HepG2 (cell line): ENCODE measurements around the gene ACAT1. TPM values are rescaled to one million over a fixed set of nuclear protein-coding genes. Genes with fewer than 3 reads are reported as not detected.

Source experiments
- ATAC-seq: fragments of 200-7000 bp; cut with Tn5 transposase; 3 replicates; pipeline ENCODE4 v1.9.1; 2020; ENCODE audit warnings: mild to moderate bottlenecking, moderate library complexity
- BruUV-seq: library from RNA; stranded (reverse); fragments of 400-500 nt; replicated peaks from 2 replicates; lab custom pipeline; 2021; lab: Mats Ljungman, UMichigan
- CTCF ChIA-PET: fragments of 300-600 bp; formaldehyde crosslinking; extraction: SDS; loops from one replicate; lab custom pipeline; 2021; ENCODE audit warnings: low total read pairs, inconsistent platforms, low intra/inter-chr PET ratio; lab: Yijun Ruan, JAX
- POLR2A ChIA-PET: fragments of 350-600 bp; sonication (Branson Sonifier 250); formaldehyde crosslinking; loops from one replicate; lab custom pipeline; 2020; ENCODE audit warnings: antibody characterized with exemption, inconsistent platforms; lab: Yijun Ruan, JAX
- DNase-seq: peaks from one replicate; pipeline ENCODE4 v3.0.0-alpha.2; 2015; ENCODE audit warnings: low spot score
- FAIRE-seq: peaks from 3 replicates; lab custom pipeline; 2011; peaks lifted over from hg19 to GRCh38; lab: Jason Lieb, UNC
- H2AFZ ChIP-seq: one replicate; pipeline ENCODE4 v1.6.1; 2011; ENCODE audit warnings: low read length, inconsistent platforms
- H3K27ac ChIP-seq: fragments of 300-600 bp; 3 replicates; pipeline ENCODE4 v1.8.0; 2011; ENCODE audit warnings: mixed run types, mild to moderate bottlenecking, mixed read lengths, low read length, inconsistent platforms; ENCODE audit not compliant: insufficient read depth; ENCODE audit errors: extremely low read length
- H3K27me3 ChIP-seq, 2 experiments: fragments of 200-600 bp in 1 of 2; 2 replicates in 1 of 2; 3 replicates in 1 of 2; pipeline versions ENCODE4 v1.6.0 to v1.8.0; 2011; ENCODE audit warnings: low read length in 2 of 2, mild to moderate bottlenecking in 2 of 2, moderate library complexity in 2 of 2, inconsistent platforms in 1 of 2; ENCODE audit not compliant: insufficient read depth in 2 of 2, control insufficient read depth in 1 of 2
- H3K36me3 ChIP-seq, 2 experiments: fragments of 200-600 bp in 1 of 2; replicated peaks in 1 of 2; 2 replicates in 1 of 2; 3 replicates in 1 of 2; pipeline versions ENCODE4 v1.5.1 to v1.8.0; 2011; ENCODE audit warnings: low read length in 2 of 2, inconsistent platforms in 1 of 2; ENCODE audit not compliant: insufficient read depth in 2 of 2, control insufficient read depth in 1 of 2
- H3K4me1 ChIP-seq: 2 replicates; pipeline ENCODE4 v1.5.1; 2012; ENCODE audit warnings: low read length, inconsistent platforms; ENCODE audit not compliant: insufficient read depth
- H3K4me2 ChIP-seq: 2 replicates; pipeline ENCODE4 v1.6.0; 2011; ENCODE audit warnings: low read depth, low read length, inconsistent platforms
- H3K4me3 ChIP-seq, 3 experiments: fragments of 200-600 bp in 1 of 3; sonication (generic), shearing (Covaris generic) in 1 of 3; replicated peaks in 1 of 3; 2 replicates each; pipeline ENCODE4 v1.5.1; 2011 to 2016; ENCODE audit warnings: low read length in 3 of 3, inconsistent platforms in 2 of 3, low read depth in 2 of 3, mild to moderate bottlenecking in 2 of 3, control low read depth in 1 of 3, mixed read lengths in 1 of 3; ENCODE audit not compliant: insufficient read depth in 1 of 3
- H3K79me2 ChIP-seq: one replicate; pipeline ENCODE4 v1.6.1; 2011; ENCODE audit warnings: low read length, inconsistent platforms; ENCODE audit not compliant: insufficient read depth
- H3K9ac ChIP-seq: 2 replicates; pipeline ENCODE4 v1.6.0; 2011; ENCODE audit warnings: mild to moderate bottlenecking, low read depth, low read length, inconsistent platforms; ENCODE audit not compliant: insufficient read depth
- H3K9me3 ChIP-seq: 2 replicates; pipeline ENCODE4 v1.5.1; 2012; ENCODE audit warnings: mild to moderate bottlenecking, low read length
- H4K20me1 ChIP-seq: 2 replicates; pipeline ENCODE4 v1.6.0; 2011; ENCODE audit warnings: inconsistent platforms, mild to moderate bottlenecking, low read length, moderate library complexity; ENCODE audit not compliant: insufficient read depth
- DNMT3B ChIP-seq: conservative IDR thresholded peaks from 2 replicates; pipeline ENCODE4 v1.6.1; 2016; ENCODE audit warnings: missing biosample characterization, control low read depth
- NONO ChIP-seq, 2 experiments: fragments of 450-650 bp in 1 of 2; sonication (generic) in 1 of 2; formaldehyde crosslinking in 1 of 2; IDR thresholded peaks in 1 of 2; conservative IDR thresholded peaks in 1 of 2; 2 replicates each; pipeline versions ENCODE4 v1.6.1 to v1.8.0; 2017 to 2022; ENCODE audit warnings: mild to moderate bottlenecking in 1 of 2, missing genetic modification reagents in 1 of 2, moderate library complexity in 1 of 2
- ONECUT2 ChIP-seq: sonication (generic); formaldehyde crosslinking; IDR thresholded peaks from 2 replicates; pipeline ENCODE4 v1.4.0; 2020; ENCODE audit warnings: missing genetic modification reagents
- SMAD3 ChIP-seq: sonication (generic); formaldehyde crosslinking; IDR thresholded peaks from 2 replicates; pipeline ENCODE4 v1.4.0; 2020; ENCODE audit warnings: missing genetic modification reagents
- SMYD3 ChIP-seq: sonication (generic); formaldehyde crosslinking; IDR thresholded peaks from 2 replicates; pipeline ENCODE4 v1.8.1; 2023; ENCODE audit warnings: mild to moderate bottlenecking, missing genetic modification reagents
- YY1 ChIP-seq: IDR thresholded peaks from 2 replicates; pipeline ENCODE4 v1.6.1; 2011; ENCODE audit warnings: low read length, low read depth, moderate library complexity, mild to moderate bottlenecking; ENCODE audit not compliant: insufficient read depth, insufficient replicate concordance
- WGBS: methylation state at CpG from one replicate; pipeline ENCODE4 v1.1.6; 2017; ENCODE audit warnings: low lambda C conversion rate; 5-methylcytosine and 5-hydroxymethylcytosine counted together
- in situ Hi-C: cut with HindIII; loops from 2 replicates; pipeline ENCODE4 v1.10.0; 2017; ENCODE audit warnings: low pct_unique_long_range_greater_than_20kb; ENCODE audit not compliant: extremely low pct_ligation_motif_present
- intact Hi-C: fragments of 100-400 bp; cut with micrococcal nuclease; formaldehyde crosslinking; loops from one replicate; pipeline ENCODE4 v1.10.0; 2022; ENCODE audit not compliant: unreplicated experiment
- polyA plus RNA-seq, 8 experiments: library from polyadenylated mRNA; depleted of rRNA in 3 of 8; stranded (reverse) in 7 of 8; unstranded in 1 of 8; fragments of >200 nt; fragmentation: Illumina TruSeq in 4 of 8; extraction: Trizol in 4 of 8; gene quantifications; 2 replicates each; pipeline versions ENCODE4 v1.2.1 to v1.2.3, GENCODE V29; 2011 to 2016; ENCODE audit warnings: low read depth in 4 of 8, missing spikeins in 1 of 8, mixed read lengths in 1 of 8; ENCODE audit not compliant: insufficient read depth in 1 of 8
- total RNA-seq, 5 experiments: library from RNA; depleted of rRNA; stranded (reverse); fragments of >200 nt; fragmentation: Illumina TruSeq; extraction: Trizol; gene quantifications; 2 replicates each; pipeline ENCODE4 v1.2.3, GENCODE V29; 2016; ENCODE audit warnings: low read depth in 1 of 5
- TF ChIP-seq, protein P1 (sequence below): sonication (generic); formaldehyde crosslinking; IDR thresholded peaks from 2 replicates; pipeline ENCODE4 v1.8.1; 2022; ENCODE audit warnings: low read depth, mild to moderate bottlenecking, missing genetic modification reagents
- TF ChIP-seq, protein P2 (sequence below): sonication (generic); formaldehyde crosslinking; IDR thresholded peaks from 2 replicates; pipeline ENCODE4 v1.4.0; 2020; ENCODE audit warnings: missing genetic modification reagents
- TF ChIP-seq, protein P3 (sequence below): sonication (generic); formaldehyde crosslinking; IDR thresholded peaks from 2 replicates; pipeline ENCODE4 v1.5.1; 2020; ENCODE audit warnings: missing genetic modification reagents, mild to moderate bottlenecking, borderline replicate concordance
- TF ChIP-seq, protein P4 (sequence below): sonication (generic); formaldehyde crosslinking; IDR thresholded peaks from 2 replicates; pipeline ENCODE4 v1.4.0; 2020; ENCODE audit warnings: mild to moderate bottlenecking, missing genetic modification reagents

ACAT1 gene
- total and polyA plus RNA-seq, 2 of the 13 experiments (the other 11 are each of a cell fraction or from before 2014, with no cell fraction given), result 103 to 165 TPM

DNA sequence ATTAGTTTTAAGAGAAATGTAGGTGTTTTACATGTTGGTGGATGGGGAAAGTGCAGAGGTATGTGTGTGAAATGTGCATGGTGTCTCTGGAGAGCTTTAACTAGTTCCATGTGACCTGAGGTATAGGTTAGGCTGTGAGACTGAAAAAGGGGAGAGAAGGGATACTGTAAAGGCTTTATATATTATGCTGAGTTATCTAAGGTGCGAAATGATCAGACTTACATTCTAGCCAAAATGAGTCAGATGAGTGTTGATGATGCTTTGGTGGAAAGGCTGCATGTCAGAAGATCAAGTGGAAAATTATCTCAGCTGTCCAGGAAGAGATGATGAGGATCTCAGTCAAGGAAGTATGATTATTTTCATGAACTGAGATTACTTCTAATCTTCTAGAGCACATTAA, 15.8 kb downstream of the ACAT1 start:
- DNase-seq (no peak), FAIRE-seq (no peak), ATAC-seq (no peak)
- ChIA-PET POLR2A (no interaction called here), CTCF (no interaction called here)
- Histone ChIP-seq H3K4me3 (no peak overlapping the region), H3K27me3 (no peaks in the 10 kb centered on the region), H3K36me3 (peaks cover 6 to 53% of the 10 kb centered on the region in 2 experiments; a peak in 4 of 5 replicates), H3K4me1 (no peaks in the 10 kb centered on the region), H3K79me2 (no peaks in the 10 kb centered on the region), H4K20me1 (no peaks in the 10 kb centered on the region), H3K4me2 (no peak overlapping the region), H2AFZ (no peak overlapping the region), H3K9ac (no peak overlapping the region), H3K9me3 (no peaks in the 10 kb centered on the region), H3K27ac (no peak overlapping the region)
- 100% methylated on average over 1 of the region's 1 CpG for whole genome bisulfite sequencing
- intact Hi-C loops, result no loop called here
- in situ Hi-C loops, result no loop called here
- BruUV-seq, result no TSS peak
- TF ChIP-seq, protein P1, sequence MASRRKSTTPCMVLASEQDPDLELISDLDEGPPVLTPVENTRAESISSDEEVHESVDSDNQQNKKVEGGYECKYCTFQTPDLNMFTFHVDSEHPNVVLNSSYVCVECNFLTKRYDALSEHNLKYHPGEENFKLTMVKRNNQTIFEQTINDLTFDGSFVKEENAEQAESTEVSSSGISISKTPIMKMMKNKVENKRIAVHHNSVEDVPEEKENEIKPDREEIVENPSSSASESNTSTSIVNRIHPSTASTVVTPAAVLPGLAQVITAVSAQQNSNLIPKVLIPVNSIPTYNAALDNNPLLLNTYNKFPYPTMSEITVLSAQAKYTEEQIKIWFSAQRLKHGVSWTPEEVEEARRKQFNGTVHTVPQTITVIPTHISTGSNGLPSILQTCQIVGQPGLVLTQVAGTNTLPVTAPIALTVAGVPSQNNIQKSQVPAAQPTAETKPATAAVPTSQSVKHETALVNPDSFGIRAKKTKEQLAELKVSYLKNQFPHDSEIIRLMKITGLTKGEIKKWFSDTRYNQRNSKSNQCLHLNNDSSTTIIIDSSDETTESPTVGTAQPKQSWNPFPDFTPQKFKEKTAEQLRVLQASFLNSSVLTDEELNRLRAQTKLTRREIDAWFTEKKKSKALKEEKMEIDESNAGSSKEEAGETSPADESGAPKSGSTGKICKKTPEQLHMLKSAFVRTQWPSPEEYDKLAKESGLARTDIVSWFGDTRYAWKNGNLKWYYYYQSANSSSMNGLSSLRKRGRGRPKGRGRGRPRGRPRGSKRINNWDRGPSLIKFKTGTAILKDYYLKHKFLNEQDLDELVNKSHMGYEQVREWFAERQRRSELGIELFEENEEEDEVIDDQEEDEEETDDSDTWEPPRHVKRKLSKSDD (CRISPR knock-in tag), result no peak
- TF ChIP-seq YY1 (no peak), SMYD3 (CRISPR knock-in tag) (no peak), NONO (IDR thresholded peaks at IDR 0.05) (no peak), NONO (CRISPR knock-in tag; conservative IDR thresholded peaks at IDR 0.05) (no peak), ONECUT2 (CRISPR knock-in tag) (no peak), DNMT3B (no peak), SMAD3 (CRISPR knock-in tag) (no peak)
- TF ChIP-seq, protein P2, sequence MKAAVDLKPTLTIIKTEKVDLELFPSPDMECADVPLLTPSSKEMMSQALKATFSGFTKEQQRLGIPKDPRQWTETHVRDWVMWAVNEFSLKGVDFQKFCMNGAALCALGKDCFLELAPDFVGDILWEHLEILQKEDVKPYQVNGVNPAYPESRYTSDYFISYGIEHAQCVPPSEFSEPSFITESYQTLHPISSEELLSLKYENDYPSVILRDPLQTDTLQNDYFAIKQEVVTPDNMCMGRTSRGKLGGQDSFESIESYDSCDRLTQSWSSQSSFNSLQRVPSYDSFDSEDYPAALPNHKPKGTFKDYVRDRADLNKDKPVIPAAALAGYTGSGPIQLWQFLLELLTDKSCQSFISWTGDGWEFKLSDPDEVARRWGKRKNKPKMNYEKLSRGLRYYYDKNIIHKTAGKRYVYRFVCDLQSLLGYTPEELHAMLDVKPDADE (CRISPR knock-in tag), result no peak
- TF ChIP-seq, protein P3, sequence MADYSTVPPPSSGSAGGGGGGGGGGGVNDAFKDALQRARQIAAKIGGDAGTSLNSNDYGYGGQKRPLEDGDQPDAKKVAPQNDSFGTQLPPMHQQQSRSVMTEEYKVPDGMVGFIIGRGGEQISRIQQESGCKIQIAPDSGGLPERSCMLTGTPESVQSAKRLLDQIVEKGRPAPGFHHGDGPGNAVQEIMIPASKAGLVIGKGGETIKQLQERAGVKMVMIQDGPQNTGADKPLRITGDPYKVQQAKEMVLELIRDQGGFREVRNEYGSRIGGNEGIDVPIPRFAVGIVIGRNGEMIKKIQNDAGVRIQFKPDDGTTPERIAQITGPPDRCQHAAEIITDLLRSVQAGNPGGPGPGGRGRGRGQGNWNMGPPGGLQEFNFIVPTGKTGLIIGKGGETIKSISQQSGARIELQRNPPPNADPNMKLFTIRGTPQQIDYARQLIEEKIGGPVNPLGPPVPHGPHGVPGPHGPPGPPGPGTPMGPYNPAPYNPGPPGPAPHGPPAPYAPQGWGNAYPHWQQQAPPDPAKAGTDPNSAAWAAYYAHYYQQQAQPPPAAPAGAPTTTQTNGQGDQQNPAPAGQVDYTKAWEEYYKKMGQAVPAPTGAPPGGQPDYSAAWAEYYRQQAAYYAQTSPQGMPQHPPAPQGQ, result no peak
- TF ChIP-seq, protein P4, sequence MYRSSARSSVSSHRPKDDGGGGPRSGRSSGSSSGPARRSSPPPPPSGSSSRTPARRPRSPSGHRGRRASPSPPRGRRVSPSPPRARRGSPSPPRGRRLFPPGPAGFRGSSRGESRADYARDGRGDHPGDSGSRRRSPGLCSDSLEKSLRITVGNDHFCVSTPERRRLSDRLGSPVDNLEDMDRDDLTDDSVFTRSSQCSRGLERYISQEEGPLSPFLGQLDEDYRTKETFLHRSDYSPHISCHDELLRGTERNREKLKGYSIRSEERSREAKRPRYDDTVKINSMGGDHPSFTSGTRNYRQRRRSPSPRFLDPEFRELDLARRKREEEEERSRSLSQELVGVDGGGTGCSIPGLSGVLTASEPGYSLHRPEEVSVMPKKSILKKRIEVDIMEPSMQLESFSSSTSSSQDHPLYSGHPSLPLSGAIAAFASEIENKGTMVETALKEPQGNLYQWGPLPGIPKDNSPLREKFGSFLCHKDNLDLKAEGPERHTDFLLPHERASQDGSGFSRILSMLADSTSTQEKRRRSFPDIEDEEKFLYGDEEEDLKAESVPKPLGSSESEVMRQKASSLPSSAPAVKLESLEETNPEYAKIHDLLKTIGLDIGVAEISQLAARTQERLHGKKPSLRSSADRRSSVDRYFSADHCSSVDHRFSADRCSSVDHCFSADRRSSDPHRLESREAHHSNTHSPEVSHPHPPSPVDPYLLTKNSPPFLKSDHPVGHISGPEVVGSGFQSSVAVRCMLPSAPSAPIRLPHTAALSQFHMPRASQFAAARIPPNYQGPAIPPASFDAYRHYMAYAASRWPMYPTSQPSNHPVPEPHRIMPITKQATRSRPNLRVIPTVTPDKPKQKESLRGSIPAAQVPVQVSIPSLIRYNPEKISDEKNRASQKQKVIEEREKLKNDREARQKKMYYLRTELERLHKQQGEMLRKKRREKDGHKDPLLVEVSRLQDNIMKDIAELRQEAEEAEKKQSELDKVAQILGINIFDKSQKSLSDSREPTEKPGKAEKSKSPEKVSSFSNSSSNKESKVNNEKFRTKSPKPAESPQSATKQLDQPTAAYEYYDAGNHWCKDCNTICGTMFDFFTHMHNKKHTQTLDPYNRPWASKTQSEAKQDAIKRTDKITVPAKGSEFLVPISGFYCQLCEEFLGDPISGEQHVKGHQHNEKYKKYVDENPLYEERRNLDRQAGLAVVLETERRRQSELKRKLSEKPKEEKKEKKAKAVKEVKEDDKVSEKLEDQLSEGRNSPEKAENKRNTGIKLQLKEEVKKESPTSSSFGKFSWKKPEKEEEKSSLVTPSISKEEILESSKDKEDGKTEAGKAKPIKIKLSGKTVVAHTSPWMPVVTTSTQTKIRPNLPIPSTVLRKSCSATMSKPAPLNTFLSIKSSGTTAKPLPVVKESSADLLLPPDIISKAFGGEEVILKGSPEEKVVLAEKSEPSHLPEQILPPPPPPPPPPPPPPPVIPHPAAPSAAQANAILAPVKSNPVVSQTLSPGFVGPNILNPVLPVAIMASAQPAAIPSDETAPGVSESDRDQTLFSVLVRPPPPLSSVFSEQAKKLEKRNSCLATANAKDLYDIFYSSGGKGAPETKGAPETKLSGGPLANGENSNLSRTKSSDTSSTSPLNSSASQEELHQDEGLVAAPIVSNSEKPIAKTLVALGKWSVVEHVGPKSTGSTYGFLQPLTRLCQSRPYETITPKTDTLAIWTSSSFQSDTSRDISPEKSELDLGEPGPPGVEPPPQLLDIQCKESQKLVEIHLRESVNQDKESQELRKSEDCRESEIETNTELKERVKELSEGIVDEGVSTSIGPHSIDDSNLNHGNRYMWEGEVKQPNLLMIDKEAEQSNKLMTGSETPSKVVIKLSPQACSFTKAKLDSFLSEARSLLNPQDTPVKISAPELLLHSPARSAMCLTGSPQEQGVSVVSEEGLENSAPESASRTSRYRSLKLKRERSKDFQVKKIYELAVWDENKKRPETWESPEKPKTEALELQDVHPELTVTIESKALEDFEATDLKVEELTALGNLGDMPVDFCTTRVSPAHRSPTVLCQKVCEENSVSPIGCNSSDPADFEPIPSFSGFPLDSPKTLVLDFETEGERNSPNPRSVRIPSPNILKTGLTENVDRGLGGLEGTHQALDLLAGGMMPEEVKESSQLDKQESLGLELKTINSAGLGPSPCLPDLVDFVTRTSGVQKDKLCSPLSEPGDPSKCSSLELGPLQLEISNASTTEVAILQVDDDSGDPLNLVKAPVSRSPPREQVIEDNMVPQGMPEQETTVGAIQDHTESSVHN (CRISPR knock-in tag), result no peak
